Common myeloid progenitor, CD34-positive (primary cell): ENCODE measurements around the gene SORCS1.

Experiments used
- CTCF ChIA-PET: fragments of 350-600 bp; sonication (Branson Sonifier 250); formaldehyde crosslinking; loops from one replicate; lab custom pipeline; 2021; ENCODE audit warnings: antibody characterized with exemption; lab: Charles Lee
- POLR2A ChIA-PET: fragments of 350-600 bp; sonication (Branson Sonifier 250); formaldehyde crosslinking; loops from one replicate; lab custom pipeline; 2021; ENCODE audit warnings: antibody characterized with exemption; lab: Charles Lee
- DNase-seq, 3 donors: peaks; one replicate each; pipeline versions ENCODE4 v3.0.0 to v3.0.0-alpha.2; 2013
- H3K27ac ChIP-seq, 2 experiments: 1 replicate in 1 of 2; 2 replicates in 1 of 2; pipeline ENCODE4 v1.7.0; 2013; ENCODE audit warnings: inconsistent platforms in 2 of 2, low read length in 2 of 2, mild to moderate bottlenecking in 2 of 2, low read depth in 1 of 2, moderate library complexity in 1 of 2; ENCODE audit not compliant: severe bottlenecking in 2 of 2, insufficient read depth in 1 of 2, poor library complexity in 1 of 2
- H3K27me3 ChIP-seq, 5 experiments: replicated peaks in 2 of 5; 1 replicate in 3 of 5; 2 replicates in 2 of 5; pipeline versions ENCODE4 v1.6.1 to v1.7.0; 2013; ENCODE audit warnings: low read length in 4 of 5, mild to moderate bottlenecking in 2 of 5, moderate library complexity in 2 of 5, inconsistent platforms in 1 of 5; ENCODE audit not compliant: insufficient read depth in 5 of 5, control insufficient read depth in 4 of 5
- H3K36me3 ChIP-seq, 4 experiments: 1 replicate in 2 of 4; 2 replicates in 2 of 4; pipeline versions ENCODE4 v1.6.1 to v1.7.0; 2013; ENCODE audit warnings: low read length in 3 of 4, control low read depth in 1 of 4, mild to moderate bottlenecking in 1 of 4; ENCODE audit not compliant: control insufficient read depth in 4 of 4, insufficient read depth in 4 of 4
- H3K4me1 ChIP-seq, 4 experiments: 1 replicate in 3 of 4; 2 replicates in 1 of 4; pipeline versions ENCODE4 v1.6.1 to v1.7.1; 2013; ENCODE audit warnings: low read length in 3 of 4, mild to moderate bottlenecking in 3 of 4, control low read depth in 1 of 4, inconsistent platforms in 1 of 4, moderate library complexity in 1 of 4; ENCODE audit not compliant: control insufficient read depth in 4 of 4, insufficient read depth in 4 of 4; ENCODE audit errors: control extremely low read depth in 1 of 4
- H3K4me3 ChIP-seq, 7 experiments: 1 replicate in 4 of 7; 2 replicates in 3 of 7; pipeline versions ENCODE4 v1.5.1 to v1.7.0; 2013; ENCODE audit warnings: mild to moderate bottlenecking in 7 of 7, low read length in 6 of 7, moderate library complexity in 6 of 7, inconsistent platforms in 2 of 7, low read depth in 2 of 7, control low read depth in 1 of 7; ENCODE audit not compliant: insufficient read depth in 4 of 7, control insufficient read depth in 1 of 7; ENCODE audit errors: extremely low read depth in 1 of 7
- H3K9me3 ChIP-seq, 5 experiments: 1 replicate in 4 of 5; 2 replicates in 1 of 5; pipeline versions ENCODE4 v1.6.1 to v1.7.1; 2013; ENCODE audit warnings: low read length in 4 of 5, mild to moderate bottlenecking in 2 of 5, inconsistent platforms in 1 of 5, low read depth in 1 of 5, moderate library complexity in 1 of 5; ENCODE audit not compliant: control insufficient read depth in 4 of 5, insufficient read depth in 2 of 5; ENCODE audit errors: control extremely low read depth in 1 of 5
- WGBS: methylation state at CpG from one replicate; pipeline ENCODE4 v1.1.5; 2013; ENCODE audit not compliant: insufficient coverage; 5-methylcytosine and 5-hydroxymethylcytosine counted together

SORCS1 gene

GRCh38 chr10:107054469-107055156 is 109.9 kb downstream of the SORCS1 start:
- Histone ChIP-seq H3K27ac (no peak overlapping the region), H3K36me3 (no peaks in the 10 kb centered on the region), H3K9me3 (no peaks in the 10 kb centered on the region), H3K27me3 (peaks cover 0 to 13% (median 6%) of the 10 kb centered on the region in 5 experiments), H3K4me3 (no peak overlapping the region), H3K4me1 (no peaks in the 10 kb centered on the region)
- POLR2A ChIA-PET: no interaction called here
- WGBS: 100% methylated on average over 2 of the region's 3 CpGs
- DNase-seq: no peak
- CTCF ChIA-PET: no interaction called here

GRCh38 chr10:107051769-107052168 is 112.7 kb downstream of the SORCS1 start:
- no peak for DNase-seq
- ChIA-PET CTCF (no interaction called here), POLR2A (no interaction called here)
- Histone ChIP-seq H3K9me3 (no peaks in the 10 kb centered on the region), H3K27ac (no peak overlapping the region), H3K36me3 (no peaks in the 10 kb centered on the region), H3K4me3 (no peak overlapping the region), H3K27me3 (peaks cover 0 to 13% (median 3%) of the 10 kb centered on the region in 5 experiments), H3K4me1 (no peaks in the 10 kb centered on the region)
- WGBS: 100% methylated on average over 1 of the region's 1 CpG

- ChIA-PET POLR2A (no interaction called here), CTCF (no interaction called here)
- no peaks in the 10 kb centered on the region for H3K4me1 ChIP-seq
- no peaks in the 10 kb centered on the region for H3K27me3 ChIP-seq
- no peak for DNase-seq
- no peak overlapping the region for H3K4me3 ChIP-seq
- 44% methylated on average over 2 of the region's 3 CpGs for WGBS
- H3K9me3 ChIP-seq: no peaks in the 10 kb centered on the region
- no peak overlapping the region for H3K27ac ChIP-seq
- H3K36me3 ChIP-seq: no peaks in the 10 kb centered on the region
These were observed 121.0 kb downstream of the SORCS1 start for GRCh38 chr10:107043461-107043860.

- Histone ChIP-seq H3K36me3 (no peaks in the 10 kb centered on the region), H3K4me1 (peaks cover 2 to 7% (median 5%) of the 10 kb centered on the region in 4 experiments), H3K27ac (no peak overlapping the region), H3K9me3 (no peaks in the 10 kb centered on the region), H3K27me3 (no peaks in the 10 kb centered on the region), H3K4me3 (no peak overlapping the region)
- 97% methylated on average over 8 of the region's 10 CpGs for WGBS
- ChIA-PET POLR2A (no interaction called here), CTCF (interaction anchor here (0.6 kb wide), 1 partner anchor 61 kb away, joined by 3 read pairs; no protein-coding TSS in a partner anchor)
- DNase-seq: no peak
These were observed 127.0 kb downstream of the SORCS1 start for GRCh38 chr10:107037192-107038122.

GRCh38 chr10:107033799-107034422 is 130.6 kb downstream of the SORCS1 start:
- Histone ChIP-seq H3K27ac (no peak overlapping the region), H3K4me3 (no peak overlapping the region), H3K4me1 (peaks cover 12 to 19% (median 16%) of the 10 kb centered on the region in 4 experiments), H3K27me3 (no peaks in the 10 kb centered on the region), H3K36me3 (no peaks in the 10 kb centered on the region), H3K9me3 (no peaks in the 10 kb centered on the region)
- no peak for DNase-seq
- ChIA-PET POLR2A (no interaction called here), CTCF (no interaction called here)
- WGBS: 13% methylated on average over 1 of the region's 5 CpGs

GRCh38 chr10:107032700-107033401 is 131.7 kb downstream of the SORCS1 start:
- Histone ChIP-seq H3K27me3 (no peaks in the 10 kb centered on the region), H3K9me3 (no peaks in the 10 kb centered on the region), H3K27ac (peak overlapping the region in 1 of 2 experiments; percentile 65), H3K4me3 (peak overlapping the region in 1 of 7 experiments; percentile 45), H3K4me1 (peaks cover 12 to 28% (median 18%) of the 10 kb centered on the region in 4 experiments), H3K36me3 (no peaks in the 10 kb centered on the region)
- DNase-seq: peak in 2 of 3 donors; percentile 17 to 25
- ChIA-PET CTCF (no interaction called here), POLR2A (interaction anchor here (0.6 kb wide), 1 partner anchor 227 kb away, joined by 3 read pairs; no protein-coding TSS in a partner anchor)
- 74% methylated on average over 5 of the region's 10 CpGs for WGBS
